Right lobe of liver (tissue), 4 donors: Measurements from ENCODE around the gene PKIG.

Source experiments
- CTCF ChIP-seq, 4 donors: fragments of 200-600 bp in 3 of 4; fragments of 450-650 bp in 1 of 4; IDR thresholded peaks; one replicate each; pipeline versions ENCODE4 v1.5.1 to v1.8.0; 2016 to 2022; ENCODE audit warnings: antibody characterized with exemption in 4 of 4, mild to moderate bottlenecking in 2 of 4
- POLR2A ChIP-seq: fragments of 450-650 bp; IDR thresholded peaks from one replicate; pipeline ENCODE4 v1.6.1; 2017; ENCODE audit warnings: antibody characterized with exemption, mild to moderate bottlenecking
- donor health status: DM: no; HTN: no; CAD: no.
- donor health status: DM: no; HTN: no; CAD: no.
- donor health status: DM: no; HTN: yes; CAD: no.

GRCh38 chr20:44536175-44536574 is 46.2 kb upstream of the PKIG start:
- TF ChIP-seq CTCF (IDR thresholded peaks at IDR 0.05) (no peak), POLR2A (no peak)
